Subcutaneous adipose tissue (tissue), 4 donors: ENCODE data around the gene RICTOR. TPM values are rescaled to one million over a fixed set of nuclear protein-coding genes. Genes with fewer than 3 reads are reported as not detected.

Source experiments
- total RNA-seq, 4 donors: library from RNA; depleted of rRNA; stranded (reverse); fragments of >200 nt; gene quantifications; one replicate each; pipeline ENCODE4 v1.1.0, GENCODE V29; 2016
- TF ChIP-seq, protein P1 (sequence below): fragments of 450-650 bp; IDR thresholded peaks from one replicate; pipeline ENCODE4 v1.5.1; 2016; ENCODE audit warnings: low read depth, mild to moderate bottlenecking, control low read depth, antibody characterized with exemption, moderate library complexity

RICTOR gene
- total RNA-seq, 4 donors from 2014 or later, result 35.2 to 55.6 (median 39.3) TPM

DNA sequence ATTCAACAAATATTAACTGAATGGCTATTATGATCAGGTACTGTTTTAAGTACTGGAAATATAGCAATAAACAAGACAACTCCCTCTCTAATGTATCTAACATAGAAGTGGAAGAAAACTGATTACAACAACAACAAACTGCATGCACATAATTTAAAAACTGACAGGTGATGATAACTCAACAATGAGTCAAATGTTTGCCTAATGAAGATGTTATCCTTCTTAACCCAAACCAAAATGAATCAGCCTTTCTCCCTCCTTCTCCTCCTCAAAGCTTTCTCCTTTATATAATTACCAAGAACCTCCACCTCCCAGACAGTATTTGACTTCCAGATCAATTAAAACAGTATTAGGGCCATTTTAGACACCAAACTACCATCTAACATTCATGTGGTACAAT, 49.3 kb downstream of the RICTOR start:
- TF ChIP-seq, protein P1, sequence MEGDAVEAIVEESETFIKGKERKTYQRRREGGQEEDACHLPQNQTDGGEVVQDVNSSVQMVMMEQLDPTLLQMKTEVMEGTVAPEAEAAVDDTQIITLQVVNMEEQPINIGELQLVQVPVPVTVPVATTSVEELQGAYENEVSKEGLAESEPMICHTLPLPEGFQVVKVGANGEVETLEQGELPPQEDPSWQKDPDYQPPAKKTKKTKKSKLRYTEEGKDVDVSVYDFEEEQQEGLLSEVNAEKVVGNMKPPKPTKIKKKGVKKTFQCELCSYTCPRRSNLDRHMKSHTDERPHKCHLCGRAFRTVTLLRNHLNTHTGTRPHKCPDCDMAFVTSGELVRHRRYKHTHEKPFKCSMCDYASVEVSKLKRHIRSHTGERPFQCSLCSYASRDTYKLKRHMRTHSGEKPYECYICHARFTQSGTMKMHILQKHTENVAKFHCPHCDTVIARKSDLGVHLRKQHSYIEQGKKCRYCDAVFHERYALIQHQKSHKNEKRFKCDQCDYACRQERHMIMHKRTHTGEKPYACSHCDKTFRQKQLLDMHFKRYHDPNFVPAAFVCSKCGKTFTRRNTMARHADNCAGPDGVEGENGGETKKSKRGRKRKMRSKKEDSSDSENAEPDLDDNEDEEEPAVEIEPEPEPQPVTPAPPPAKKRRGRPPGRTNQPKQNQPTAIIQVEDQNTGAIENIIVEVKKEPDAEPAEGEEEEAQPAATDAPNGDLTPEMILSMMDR, result no peak

DNA sequence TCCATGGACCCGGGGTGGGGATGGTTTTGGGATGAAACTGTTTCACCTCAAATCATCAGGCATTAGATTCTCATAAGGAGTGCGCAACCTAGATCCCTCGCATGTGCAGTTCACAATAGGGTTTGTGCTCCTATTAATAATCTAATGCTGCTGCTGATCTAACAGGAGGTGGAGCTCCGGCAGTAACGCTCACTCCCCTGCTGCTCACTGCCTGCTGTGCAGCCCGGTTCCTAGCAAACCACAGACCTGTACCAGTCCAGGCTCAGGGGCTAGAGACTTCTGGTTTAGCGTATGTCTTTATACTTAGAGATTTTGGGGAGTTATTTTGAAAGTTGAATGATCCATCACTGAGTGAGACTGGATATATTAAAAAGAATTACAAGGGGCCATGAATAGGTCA, 50.2 kb downstream of the RICTOR start:
- TF ChIP-seq, protein P1, result no peak

DNA sequence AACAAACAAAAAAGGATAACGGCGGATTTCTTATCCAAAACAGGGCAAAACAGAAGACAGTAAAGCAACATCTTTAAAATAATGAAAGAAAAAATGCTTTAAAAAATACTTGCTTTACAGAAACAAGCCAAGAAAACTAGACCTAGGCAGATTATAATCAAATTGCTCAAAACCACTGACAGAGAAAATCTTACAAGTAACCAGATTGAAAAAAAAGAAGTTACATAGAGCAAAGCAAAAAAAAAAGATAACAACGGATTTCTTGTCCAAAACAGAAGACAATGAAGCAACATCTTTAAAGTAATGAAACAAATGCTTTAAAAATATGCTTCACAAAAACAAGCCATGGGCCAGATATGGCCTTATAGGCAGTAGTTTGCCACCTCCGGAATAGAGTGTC, 51.1 kb downstream of the RICTOR start:
- TF ChIP-seq, protein P1, result no peak

DNA sequence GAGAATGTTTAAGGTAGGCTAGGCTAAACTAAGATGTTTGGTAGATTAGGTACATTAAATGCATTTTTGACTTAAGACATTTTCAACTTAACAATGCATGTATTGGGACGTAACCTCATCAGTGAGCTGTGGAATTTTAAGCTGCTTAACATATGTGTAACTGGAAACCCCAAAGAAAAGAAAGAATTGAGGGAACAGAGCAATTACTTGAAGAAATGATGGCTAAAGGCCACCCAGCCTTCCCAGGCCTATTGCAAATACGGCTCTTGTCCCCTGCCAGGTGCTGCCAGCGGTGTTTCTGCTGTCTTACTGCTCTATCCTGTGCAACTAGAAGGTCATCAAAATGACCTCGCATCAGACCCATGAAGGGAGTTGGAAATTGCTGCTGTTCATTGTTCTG, 52.0 kb downstream of the RICTOR start:
- TF ChIP-seq, protein P1, result no peak

DNA sequence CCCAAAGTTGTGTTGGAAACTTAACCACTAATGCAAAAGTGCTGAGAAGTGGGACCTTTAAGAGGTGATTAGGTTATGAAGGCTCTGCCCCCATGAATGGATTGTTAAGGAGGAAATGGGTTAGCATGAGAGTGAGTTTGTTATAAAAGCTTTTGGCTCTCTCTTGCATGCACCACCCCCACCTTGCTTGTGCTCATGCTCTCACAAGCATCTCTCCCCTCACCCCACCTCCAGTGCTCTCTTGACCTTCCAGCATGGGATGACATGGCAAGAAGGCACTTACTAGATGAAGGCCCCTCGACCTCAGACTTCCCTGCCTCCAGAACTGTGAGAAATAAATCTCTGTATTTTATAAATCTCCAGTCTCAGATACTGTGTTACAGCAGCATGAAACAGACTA, 52.8 kb downstream of the RICTOR start:
- TF ChIP-seq, protein P1, result no peak

DNA sequence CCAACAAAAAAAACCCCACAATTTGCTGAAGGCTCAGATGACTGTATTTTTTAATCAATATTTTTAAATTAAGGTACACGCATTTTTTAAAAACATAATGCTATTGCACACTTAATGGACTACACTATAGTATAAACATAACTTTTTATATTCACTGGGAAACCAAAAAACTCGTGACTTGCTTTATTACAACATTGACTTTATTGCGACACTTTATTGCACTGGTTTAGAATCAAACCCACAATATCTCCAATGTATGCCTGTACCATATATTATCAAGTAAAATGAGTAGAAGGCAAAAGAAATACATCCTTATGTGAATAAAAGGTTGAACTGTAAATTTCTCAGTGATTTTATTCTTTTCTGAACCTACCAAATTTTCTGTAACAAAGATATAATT, 53.7 kb downstream of the RICTOR start:
- TF ChIP-seq, protein P1, result no peak

DNA sequence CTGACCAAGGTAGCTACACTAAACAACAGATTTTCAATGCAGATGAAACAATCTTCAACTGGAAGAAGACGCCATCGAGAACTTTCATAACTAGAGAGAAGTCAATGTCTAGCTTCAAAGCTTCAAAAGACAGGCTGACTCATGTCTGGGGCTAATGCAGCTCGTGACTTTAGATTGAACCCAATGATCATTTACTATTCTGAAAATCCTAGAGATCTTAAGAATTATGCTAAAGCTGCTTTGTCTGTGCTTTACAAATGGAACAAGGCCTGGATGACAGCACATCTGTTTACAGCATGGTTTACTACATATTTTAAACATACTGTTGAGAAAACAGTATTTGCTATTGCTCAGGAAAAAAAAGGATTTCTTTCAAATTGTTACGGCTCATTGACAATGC, 54.9 kb downstream of the RICTOR start:
- TF ChIP-seq, protein P1, result no peak
